Transverse colon (tissue), 4 donors: ENCODE results near the gene DRGX. TPM values are rescaled to one million over a fixed set of nuclear protein-coding genes. Genes with fewer than 3 reads are reported as not detected.

Source experiments
- DNase-seq: peaks from one replicate; pipeline ENCODE4 v3.0.0-alpha.2; 2019
- H3K27ac ChIP-seq, 4 donors: fragments of 200-600 bp; sonication (generic); 2 replicates each; pipeline ENCODE4 v1.5.1; 2016 to 2018; ENCODE audit warnings: inconsistent platforms in 4 of 4
- H3K27me3 ChIP-seq: fragments of 200-600 bp; sonication (generic); 2 replicates; pipeline ENCODE4 v1.5.1; 2017; ENCODE audit warnings: inconsistent platforms
- H3K36me3 ChIP-seq, 4 donors: fragments of 200-600 bp; sonication (generic); 2 replicates each; pipeline ENCODE4 v1.5.1; 2017 to 2019; ENCODE audit warnings: inconsistent platforms in 4 of 4
- H3K4me1 ChIP-seq, 4 donors: fragments of 200-600 bp; sonication (generic); 2 replicates each; pipeline ENCODE4 v1.5.1; 2017 to 2020; ENCODE audit warnings: inconsistent platforms in 4 of 4
- H3K4me3 ChIP-seq, 4 donors: fragments of 200-600 bp; sonication (generic); 1 replicate in 1 of 4; 2 replicates in 3 of 4; pipeline versions ENCODE4 v1.5.1 to v1.6.1; 2017 to 2019; ENCODE audit warnings: inconsistent platforms in 4 of 4
- H3K9me3 ChIP-seq, 2 donors: fragments of 200-600 bp; sonication (generic); 2 replicates each; pipeline ENCODE4 v1.5.1; 2017 to 2019; ENCODE audit warnings: inconsistent platforms in 2 of 2
- CTCF ChIP-seq, 5 experiments: fragments of 200-600 bp in 3 of 5; fragments of 450-650 bp in 2 of 5; sonication (generic) in 3 of 5; IDR thresholded peaks; 1 replicate in 2 of 5; 2 replicates in 3 of 5; pipeline ENCODE4 v1.5.1; 2016 to 2017; ENCODE audit warnings: antibody characterized with exemption in 5 of 5, inconsistent platforms in 3 of 5, mild to moderate bottlenecking in 2 of 5, moderate library complexity in 1 of 5
- EP300 ChIP-seq: sonication (generic); formaldehyde crosslinking; IDR thresholded peaks from one replicate; pipeline ENCODE4 v1.6.1; 2017; ENCODE audit warnings: antibody characterized with exemption, low read depth
- POLR2A ChIP-seq: fragments of 450-650 bp; IDR thresholded peaks from one replicate; pipeline ENCODE4 v1.6.1; 2016; ENCODE audit warnings: antibody characterized with exemption, mild to moderate bottlenecking, moderate library complexity
- POLR2AphosphoS5 ChIP-seq, 3 donors: sonication (generic); formaldehyde crosslinking; IDR thresholded peaks; one replicate each; pipeline ENCODE4 v1.6.1; 2016; ENCODE audit warnings: antibody characterized with exemption in 3 of 3
- WGBS, 2 donors: methylation state at CpG; one replicate each; pipeline ENCODE4 v1.1.5; 2018; ENCODE audit warnings: low coverage in 1 of 2; 5-methylcytosine and 5-hydroxymethylcytosine counted together
- in situ Hi-C, 4 donors: fragments of 200-750 bp; cut with MboI; loops; one replicate each; pipeline versions ENCODE4 v1.15.0 to v1.15.1; 2017; ENCODE audit warnings: low sequenced_read_pairs in 3 of 4, low pct_ligation_motif_present in 1 of 4, low pct_unique_long_range_greater_than_20kb in 1 of 4
- intact Hi-C: fragments of 100-400 bp; cut with DNase I; formaldehyde crosslinking; loops from one replicate; pipeline ENCODE4 v1.15.1; 2023; ENCODE audit warnings: low total_unique reads
- total RNA-seq, 4 donors: library from RNA; depleted of rRNA; stranded (reverse); fragments of >200 nt; gene quantifications; one replicate each; pipeline ENCODE4 v1.1.0, GENCODE V29; 2016

Gene DRGX
- total RNA-seq, 4 donors from 2014 or later, result 0.32 to 0.37 TPM; not detected in 2

DNA sequence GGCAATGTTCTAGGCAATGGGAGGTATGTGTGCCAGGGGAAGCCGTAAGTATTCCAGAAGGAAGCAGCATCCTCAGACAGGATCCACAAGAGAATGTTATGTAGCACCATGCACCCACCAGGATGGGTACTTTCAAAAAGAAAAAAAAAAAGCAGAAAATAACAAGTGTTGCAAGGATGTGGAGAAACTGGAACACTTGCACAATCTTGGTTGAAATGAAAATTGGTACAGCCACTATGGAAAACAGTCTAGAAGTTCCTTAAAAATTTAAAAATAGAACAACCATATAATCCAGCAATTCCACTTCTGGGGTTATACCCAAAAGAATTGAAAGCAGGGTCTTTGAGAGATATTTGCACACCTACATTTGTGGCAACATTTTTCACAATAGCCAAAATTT, 76.7 kb downstream of the DRGX start:
- Histone ChIP-seq H3K9me3 (no peaks in the 10 kb centered on the region), H3K27ac (no peak overlapping the region), H3K36me3 (no peaks in the 10 kb centered on the region), H3K4me1 (no peaks in the 10 kb centered on the region), H3K27me3 (no peaks in the 10 kb centered on the region), H3K4me3 (no peak overlapping the region)
- TF ChIP-seq POLR2A (no peak), POLR2AphosphoS5 (IDR thresholded peaks at IDR 0.05) (no peak), EP300 (no peak), CTCF (IDR thresholded peaks at IDR 0.05) (no peak)
- 75 to 92% methylated on average over 1 of the region's 1 CpG for WGBS, 2 donors
- in situ Hi-C loops, result no loop called here
- DNase-seq, result no peak
- intact Hi-C loops, result no loop called here

DNA sequence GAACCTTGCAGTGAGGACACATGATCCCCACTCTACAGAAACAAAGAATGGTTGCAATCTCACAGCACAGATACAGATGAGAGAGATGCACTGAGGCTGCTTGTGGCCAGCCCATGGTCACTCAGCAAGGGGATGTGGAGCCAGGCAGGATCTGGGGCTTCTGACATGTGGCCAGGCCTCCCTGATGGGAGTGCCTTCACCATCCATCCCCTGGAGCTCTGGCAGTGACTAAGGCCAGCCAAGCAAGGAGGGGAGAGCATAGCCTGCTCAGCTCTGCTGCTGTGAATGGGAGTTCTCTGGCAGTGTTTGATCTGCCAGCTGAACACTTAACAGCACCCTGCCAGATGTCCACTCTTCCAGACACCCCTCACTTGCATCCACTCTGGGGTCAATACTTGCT, 77.1 kb downstream of the DRGX start:
- Histone ChIP-seq H3K36me3 (no peaks in the 10 kb centered on the region), H3K9me3 (no peaks in the 10 kb centered on the region), H3K4me3 (no peak overlapping the region), H3K4me1 (no peaks in the 10 kb centered on the region), H3K27ac (no peak overlapping the region), H3K27me3 (no peaks in the 10 kb centered on the region)
- no peak for DNase-seq
- TF ChIP-seq POLR2AphosphoS5 (IDR thresholded peaks at IDR 0.05), result no peak
- TF ChIP-seq EP300, result no peak
- in situ Hi-C loops, result no loop called here
- intact Hi-C loops, result no loop called here

GRCh38 chr10:49318028-49318427, 77.9 kb downstream of the DRGX start:
- in situ Hi-C loops, result no loop called here
- H3K36me3 ChIP-seq, result no peaks in the 10 kb centered on the region
- 94 to 100% methylated on average over 3 to 6 of the region's 6 CpGs for WGBS, 2 donors
- DNase-seq, result no peak
- TF ChIP-seq POLR2A (no peak), EP300 (no peak), POLR2AphosphoS5 (IDR thresholded peaks at IDR 0.05) (no peak), CTCF (IDR thresholded peaks at IDR 0.05) (no peak)
- H3K27ac ChIP-seq, result no peak overlapping the region
- no peaks in the 10 kb centered on the region for H3K9me3 ChIP-seq
- H3K4me3 ChIP-seq, result no peak overlapping the region
- H3K27me3 ChIP-seq, result no peaks in the 10 kb centered on the region
- intact Hi-C loops, result no loop called here
- H3K4me1 ChIP-seq, result no peaks in the 10 kb centered on the region

DNA sequence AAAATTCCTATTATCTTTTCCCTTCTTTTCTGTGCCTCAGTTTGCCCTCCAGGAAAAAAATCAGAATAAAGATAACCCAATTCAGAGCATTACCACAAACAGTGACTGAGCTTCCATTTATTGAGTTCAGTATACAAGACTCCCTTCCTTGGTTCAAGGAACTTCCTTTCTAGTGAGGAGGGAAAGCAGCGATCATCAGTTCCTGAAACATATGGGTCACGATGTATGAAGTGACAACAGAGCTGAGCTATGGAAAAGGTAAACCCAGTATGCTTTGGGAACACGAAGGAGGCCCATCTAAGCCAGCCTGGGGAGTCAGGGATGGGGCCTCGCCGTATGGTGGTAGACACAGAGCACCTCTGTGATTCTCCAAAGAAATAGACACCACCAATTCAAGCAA, 81.1 kb downstream of the DRGX start:
- H3K4me3 ChIP-seq, result no peak overlapping the region
- 62 to 85% methylated on average over 4 to 5 of the region's 5 CpGs for WGBS, 2 donors
- TF ChIP-seq POLR2A, result no peak
- TF ChIP-seq POLR2AphosphoS5 (IDR thresholded peaks at IDR 0.05), result no peak
- no peak for TF ChIP-seq CTCF (IDR thresholded peaks at IDR 0.05)
- no peak for TF ChIP-seq EP300
- H3K9me3 ChIP-seq, result no peaks in the 10 kb centered on the region
- no peak for DNase-seq
- no peak overlapping the region for H3K27ac ChIP-seq
- H3K4me1 ChIP-seq, result no peaks in the 10 kb centered on the region
- no peaks in the 10 kb centered on the region for H3K27me3 ChIP-seq
- H3K36me3 ChIP-seq, result no peaks in the 10 kb centered on the region
- in situ Hi-C loops (no loop called here), intact Hi-C loops (no loop called here)

Other genes starting within 250 kb of the DRGX start
- 10 to 100 TPM in 2 of 4 donors, 1 to 10 TPM in 1, under 1 TPM in 1; 0.80 to 18.4 (median 7.4) TPM for gene TMEM273, start 207.7 kb downstream of the DRGX start, total RNA-seq
- under 1 TPM in 1 of 4 donors, not detected in 3; under 0.01 TPM for gene C10orf71, start 96.9 kb downstream of the DRGX start, total RNA-seq
- 10 to 100 TPM; 16.0 to 34.0 (median 22.4) TPM for gene ERCC6, start 143.0 kb upstream of the DRGX start, total RNA-seq
- gene SLC18A3, start 214.2 kb upstream of the DRGX start, total RNA-seq, result 1 to 10 TPM in 1 of 4 donors, under 1 TPM in 1, not detected in 2; 0.27 to 1.5 TPM
- 1 to 10 TPM in 2 of 4 donors, not detected in 2; 1.1 to 3.8 TPM for gene CHAT, start 217.9 kb upstream of the DRGX start, total RNA-seq